ENCODE measurements around the gene KDM7A. TPM values are rescaled to one million over a fixed set of nuclear protein-coding genes. Genes with fewer than 3 reads are reported as not detected.

KDM7A gene
- total and polyA plus RNA-seq, 10 of the 15 experiments (the other 5 are each of a cell fraction or from before 2014, with no cell fraction given): 0.07 to 0.96 (median 0.74) TPM

GRCh38 chr7:140078392-140078791, 98.4 kb downstream of the KDM7A start:
- H3K4me2 ChIP-seq (ENCODE audit: control insufficient read depth, insufficient read depth): no peak overlapping the region
- ChIA-PET RAD21 (ENCODE audit: unreplicated experiment) (no interaction called here), POLR2A (no interaction called here), SMC1A (ENCODE audit: uncharacterized antibody, unreplicated experiment) (no interaction called here), CTCF (no interaction called here)
- no peaks in the 10 kb centered on the region for H3K9me3 ChIP-seq (replicated peaks; ENCODE audit: control insufficient read depth, insufficient read depth, low read length)
- DNase-seq (ENCODE audit: low read depth, low spot score) (no peak), ATAC-seq (no peak), FAIRE-seq (no peak)
- H3K9ac ChIP-seq (ENCODE audit: control insufficient read depth, insufficient read depth, low read length): no peak overlapping the region
- in situ Hi-C loops (cut with MboI) (no loop called here), intact Hi-C loops (cut with micrococcal nuclease; ENCODE audit: unreplicated experiment) (no loop called here)
- H2AFZ ChIP-seq (ENCODE audit: control insufficient read depth, low read depth, low read length): no peak overlapping the region
- H3K79me2 ChIP-seq (ENCODE audit: control insufficient read depth, insufficient read depth, low read length): no peaks in the 10 kb centered on the region
- no peaks in the 10 kb centered on the region for H3K36me3 ChIP-seq (ENCODE audit: control insufficient read depth in 2 of 2, insufficient read depth in 2 of 2, low read length in 1 of 2)
- no peaks in the 10 kb centered on the region for H3K4me1 ChIP-seq (ENCODE audit: control insufficient read depth, insufficient read depth, low read length)
- peaks cover 0 to 11% of the 10 kb centered on the region in 2 experiments; a peak in 3 of 4 replicates for H3K27me3 ChIP-seq (replicated peaks in 1 of 2; ENCODE audit: control insufficient read depth in 2 of 2, insufficient read depth in 2 of 2, low read length in 1 of 2)
- H3K4me3 ChIP-seq: no peak overlapping the region
- BruUV-seq (replicated peaks): no TSS peak
- no peak for TF ChIP-seq BCL3 (IDR thresholded peaks at IDR 0.05; ENCODE audit: borderline replicate concordance, insufficient read depth, low read depth, low read length, poor library complexity, severe bottlenecking)
- TF ChIP-seq SMAD1 (IDR thresholded peaks at IDR 0.05; ENCODE audit: low read depth, partially characterized antibody): no peak
- no peak for TF ChIP-seq LARP7 (IDR thresholded peaks at IDR 0.05)
- no peak for TF ChIP-seq JUND (IDR thresholded peaks at IDR 0.05; ENCODE audit: low read depth, low read length)
- no peak for TF ChIP-seq BMI1 (IDR thresholded peaks at IDR 0.05; ENCODE audit: borderline replicate concordance)
- no peak for TF ChIP-seq NKRF (conservative IDR thresholded peaks at IDR 0.05)
- no peak for TF ChIP-seq ZBTB33 (IDR thresholded peaks at IDR 0.05)
- no peak for TF ChIP-seq ZBED1 (IDR thresholded peaks at IDR 0.05; ENCODE audit: borderline replicate concordance)
- TF ChIP-seq TBL1XR1 (IDR thresholded peaks at IDR 0.05; ENCODE audit: low read depth, low read length): no peak
- no peak for TF ChIP-seq DPF2 (IDR thresholded peaks at IDR 0.05)
- TF ChIP-seq HDAC6 (IDR thresholded peaks at IDR 0.05; ENCODE audit: unreplicated experiment): no peak
- WGBS (ENCODE audit: insufficient coverage, insufficient replicate concordance, low lambda C conversion rate, missing lambda C conversion rate): 26% methylated on average over 13 of the region's 13 CpGs
- 0 out of 2 replicates have a peak, but pooled peaks cover 4% of the 10 kb centered on the region for H4K20me1 ChIP-seq (ENCODE audit: control insufficient read depth, insufficient read depth)
- no peak overlapping the region for H3K27ac ChIP-seq (ENCODE audit: control insufficient read depth, insufficient read depth)

Data from GM12878 (cell line).